HepG2 (cell line): ENCODE results near the gene UNC13D. TPM values are rescaled to one million over a fixed set of nuclear protein-coding genes. Genes with fewer than 3 reads are reported as not detected.

Experiments used
- ARID2 ChIP-seq: sonication (generic); formaldehyde crosslinking; IDR thresholded peaks from 2 replicates; pipeline ENCODE4 v1.8.1; 2022; ENCODE audit warnings: mild to moderate bottlenecking, missing genetic modification reagents, borderline replicate concordance
- ARID5B ChIP-seq: IDR thresholded peaks from 2 replicates; pipeline ENCODE4 v1.4.0; 2020; ENCODE audit warnings: mild to moderate bottlenecking, missing genetic modification reagents
- BRCA1 ChIP-seq: sonication (generic); formaldehyde crosslinking; IDR thresholded peaks from 2 replicates; pipeline ENCODE4 v1.4.0; 2020; ENCODE audit warnings: missing genetic modification reagents
- DR1 ChIP-seq: sonication (generic); formaldehyde crosslinking; IDR thresholded peaks from 2 replicates; pipeline ENCODE4 v1.8.0; 2021; ENCODE audit warnings: mild to moderate bottlenecking, missing genetic modification reagents, inconsistent platforms
- FOXK2 ChIP-seq: fragments of 450-650 bp; IDR thresholded peaks from 2 replicates; pipeline ENCODE4 v1.6.1; 2016
- GATA4 ChIP-seq: sonication (generic); IDR thresholded peaks from 2 replicates; pipeline ENCODE4 v1.6.1; 2016; ENCODE audit warnings: antibody characterized with exemption, low read depth, borderline replicate concordance
- HIVEP1 ChIP-seq: sonication (generic); formaldehyde crosslinking; IDR thresholded peaks from 2 replicates; pipeline ENCODE4 v1.4.0; 2020; ENCODE audit warnings: mild to moderate bottlenecking, missing genetic modification reagents
- KLF13 ChIP-seq: sonication (generic); formaldehyde crosslinking; IDR thresholded peaks from 2 replicates; pipeline ENCODE4 v1.4.0; 2020; ENCODE audit warnings: mild to moderate bottlenecking, missing genetic modification reagents
- MTA1 ChIP-seq: sonication (generic); formaldehyde crosslinking; IDR thresholded peaks from 2 replicates; pipeline ENCODE4 v1.4.0; 2020; ENCODE audit warnings: missing genetic modification reagents, mild to moderate bottlenecking, borderline replicate concordance
- MTF2 ChIP-seq: sonication (generic); formaldehyde crosslinking; IDR thresholded peaks from 2 replicates; pipeline ENCODE4 v1.5.0; 2020; ENCODE audit warnings: missing genetic modification reagents, borderline replicate concordance
- NFE2 ChIP-seq: sonication (generic); formaldehyde crosslinking; IDR thresholded peaks from 2 replicates; pipeline ENCODE4 v1.4.0; 2020; ENCODE audit warnings: missing genetic modification reagents
- NFIC ChIP-seq: IDR thresholded peaks from 2 replicates; pipeline ENCODE4 v1.6.1; 2012; ENCODE audit warnings: mild to moderate bottlenecking, low read length, inconsistent platforms
- PBX3 ChIP-seq: sonication (generic); formaldehyde crosslinking; IDR thresholded peaks from 2 replicates; pipeline ENCODE4 v1.8.1; 2023; ENCODE audit warnings: missing genetic modification reagents, inconsistent platforms, borderline replicate concordance
- RAD51 ChIP-seq: fragments of 450-650 bp; IDR thresholded peaks from 2 replicates; pipeline ENCODE4 v1.6.1; 2016; ENCODE audit warnings: borderline replicate concordance
- RFX1 ChIP-seq: fragments of 450-650 bp; IDR thresholded peaks from 2 replicates; pipeline ENCODE4 v1.6.1; 2017
- SRSF1 ChIP-seq: fragments of 200-400 bp; formaldehyde crosslinking; optimal IDR thresholded peaks from 2 replicates; pipeline ENCODE3; 2017; ENCODE audit warnings: mild to moderate bottlenecking, low read depth, low read length, moderate library complexity
- TRIM24 ChIP-seq: sonication (generic); formaldehyde crosslinking; IDR thresholded peaks from 2 replicates; pipeline ENCODE4 v1.8.0; 2022; ENCODE audit warnings: mild to moderate bottlenecking, missing genetic modification reagents
- ZFP62 ChIP-seq: sonication (generic); formaldehyde crosslinking; IDR thresholded peaks from 2 replicates; pipeline ENCODE4 v1.4.0; 2020; ENCODE audit warnings: missing genetic modification reagents
- ZMYM4 ChIP-seq: sonication (generic); formaldehyde crosslinking; IDR thresholded peaks from 2 replicates; pipeline ENCODE4 v1.8.1; 2023; ENCODE audit warnings: mild to moderate bottlenecking, missing genetic modification reagents
- ZNF12 ChIP-seq: sonication (generic); formaldehyde crosslinking; IDR thresholded peaks from 2 replicates; pipeline ENCODE4 v1.5.0; 2020; ENCODE audit warnings: missing genetic modification reagents
- ZNF772 ChIP-seq: sonication (generic); formaldehyde crosslinking; IDR thresholded peaks from 2 replicates; pipeline ENCODE4 v1.5.0; 2020; ENCODE audit warnings: mild to moderate bottlenecking, missing genetic modification reagents
- ZNF773 ChIP-seq: sonication (generic); formaldehyde crosslinking; IDR thresholded peaks from 2 replicates; pipeline ENCODE4 v1.4.0; 2020; ENCODE audit warnings: missing genetic modification reagents, borderline replicate concordance
- ZNF891 ChIP-seq: sonication (generic); formaldehyde crosslinking; IDR thresholded peaks from 2 replicates; pipeline ENCODE4 v1.5.0; 2020; ENCODE audit warnings: mild to moderate bottlenecking, missing genetic modification reagents
- ZSCAN9 ChIP-seq: IDR thresholded peaks from 2 replicates; pipeline ENCODE4 v1.6.1; 2016; ENCODE audit warnings: borderline replicate concordance
- polyA plus RNA-seq, 8 experiments: library from polyadenylated mRNA; depleted of rRNA in 3 of 8; stranded (reverse) in 7 of 8; unstranded in 1 of 8; fragments of >200 nt; fragmentation: Illumina TruSeq in 4 of 8; extraction: Trizol in 4 of 8; gene quantifications; 2 replicates each; pipeline versions ENCODE4 v1.2.1 to v1.2.3, GENCODE V29; 2011 to 2016; ENCODE audit warnings: low read depth in 4 of 8, missing spikeins in 1 of 8, mixed read lengths in 1 of 8; ENCODE audit not compliant: insufficient read depth in 1 of 8
- total RNA-seq, 5 experiments: library from RNA; depleted of rRNA; stranded (reverse); fragments of >200 nt; fragmentation: Illumina TruSeq; extraction: Trizol; gene quantifications; 2 replicates each; pipeline ENCODE4 v1.2.3, GENCODE V29; 2016; ENCODE audit warnings: low read depth in 1 of 5
- TF ChIP-seq, protein P1 (sequence below): sonication (generic); formaldehyde crosslinking; IDR thresholded peaks from 2 replicates; pipeline ENCODE4 v1.4.0; 2020; ENCODE audit warnings: mild to moderate bottlenecking, missing genetic modification reagents
- TF ChIP-seq, protein P2 (sequence below): sonication (generic); formaldehyde crosslinking; IDR thresholded peaks from 2 replicates; pipeline ENCODE4 v1.5.0; 2020; ENCODE audit warnings: missing genetic modification reagents

UNC13D gene
- total and polyA plus RNA-seq, 2 of the 13 experiments (the other 11 are each of a cell fraction or from before 2014, with no cell fraction given): 29.7 to 42.7 TPM

- TF ChIP-seq ZNF772 (no peak), ZMYM4 (CRISPR knock-in tag) (no peak), ZNF773 (CRISPR knock-in tag) (no peak), RAD51 (no peak), ZFP62 (no peak), RFX1 (no peak), DR1 (CRISPR knock-in tag) (0 out of 2 replicates have a peak, but pooled peaks have one; percentile 34), ARID5B (CRISPR knock-in tag) (no peak), MTA1 (CRISPR knock-in tag) (no peak; the same call in 1 of the 2 replicates), FOXK2 (no peak), SRSF1 (no peak), ARID2 (CRISPR knock-in tag) (no peak), HIVEP1 (CRISPR knock-in tag) (peak; percentile 73), ZSCAN9 (CRISPR knock-in tag) (no peak), ZNF12 (CRISPR knock-in tag) (0 out of 2 replicates have a peak, but pooled peaks have one; percentile 41), ZNF891 (CRISPR knock-in tag) (0 out of 2 replicates have a peak, but pooled peaks have one; percentile 47), GATA4 (no peak), BRCA1 (CRISPR knock-in tag) (no peak; the same call in 1 of the 2 replicates), MTF2 (CRISPR knock-in tag) (no peak), PBX3 (no peak), NFE2 (CRISPR knock-in tag) (no peak), KLF13 (CRISPR knock-in tag) (no peak), NFIC (no peak; the same call in 1 of the 2 replicates), TRIM24 (no peak)
- TF ChIP-seq, protein P1, sequence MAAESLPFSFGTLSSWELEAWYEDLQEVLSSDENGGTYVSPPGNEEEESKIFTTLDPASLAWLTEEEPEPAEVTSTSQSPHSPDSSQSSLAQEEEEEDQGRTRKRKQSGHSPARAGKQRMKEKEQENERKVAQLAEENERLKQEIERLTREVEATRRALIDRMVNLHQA (CRISPR knock-in tag): no peak
- TF ChIP-seq, protein P2, sequence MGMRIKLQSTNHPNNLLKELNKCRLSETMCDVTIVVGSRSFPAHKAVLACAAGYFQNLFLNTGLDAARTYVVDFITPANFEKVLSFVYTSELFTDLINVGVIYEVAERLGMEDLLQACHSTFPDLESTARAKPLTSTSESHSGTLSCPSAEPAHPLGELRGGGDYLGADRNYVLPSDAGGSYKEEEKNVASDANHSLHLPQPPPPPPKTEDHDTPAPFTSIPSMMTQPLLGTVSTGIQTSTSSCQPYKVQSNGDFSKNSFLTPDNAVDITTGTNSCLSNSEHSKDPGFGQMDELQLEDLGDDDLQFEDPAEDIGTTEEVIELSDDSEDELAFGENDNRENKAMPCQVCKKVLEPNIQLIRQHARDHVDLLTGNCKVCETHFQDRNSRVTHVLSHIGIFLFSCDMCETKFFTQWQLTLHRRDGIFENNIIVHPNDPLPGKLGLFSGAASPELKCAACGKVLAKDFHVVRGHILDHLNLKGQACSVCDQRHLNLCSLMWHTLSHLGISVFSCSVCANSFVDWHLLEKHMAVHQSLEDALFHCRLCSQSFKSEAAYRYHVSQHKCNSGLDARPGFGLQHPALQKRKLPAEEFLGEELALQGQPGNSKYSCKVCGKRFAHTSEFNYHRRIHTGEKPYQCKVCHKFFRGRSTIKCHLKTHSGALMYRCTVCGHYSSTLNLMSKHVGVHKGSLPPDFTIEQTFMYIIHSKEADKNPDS: no peak
Measured at GRCh38 chr17:75783803-75784472, 60.3 kb downstream of the UNC13D start (continued).
